ENCODE results near the gene SLC25A11. TPM values are rescaled to one million over a fixed set of nuclear protein-coding genes. Genes with fewer than 3 reads are reported as not detected.

The SLC25A11 gene
- total RNA-seq, 1 experiment from 2014 or later, result 75.1 TPM

DNA sequence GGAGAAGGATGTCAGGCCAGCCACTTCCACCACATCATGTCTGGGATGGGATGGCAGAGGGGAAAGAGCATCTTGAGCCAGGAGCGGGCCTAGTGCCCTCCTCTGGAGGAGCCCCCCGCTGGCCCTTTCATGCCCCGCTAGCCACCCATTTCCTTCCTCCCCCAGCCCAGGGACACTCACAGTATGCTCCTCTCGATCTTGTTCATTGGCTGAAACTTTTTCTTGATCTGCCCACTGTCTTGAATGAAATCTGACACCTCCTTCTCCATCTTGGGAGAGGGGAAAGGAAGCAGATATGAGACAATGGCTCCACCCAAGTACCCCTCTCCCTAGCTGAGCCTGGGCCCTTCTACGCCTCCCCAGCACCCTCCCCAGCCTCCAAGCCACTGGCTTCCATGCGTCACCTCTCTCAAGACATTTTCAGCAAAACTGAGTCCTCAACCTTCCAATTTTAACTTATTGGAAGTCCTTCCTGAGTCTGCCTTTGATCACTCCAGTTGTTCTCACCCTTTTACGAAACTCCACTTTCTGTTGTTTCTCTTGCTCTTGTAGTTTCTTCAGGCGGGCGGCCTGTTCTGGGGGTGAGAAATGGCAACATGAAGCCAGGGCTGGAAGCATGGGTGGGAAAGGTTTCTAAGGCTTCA, 20.6 kb upstream of the SLC25A11 start:
- Histone ChIP-seq H3K27ac (ENCODE audit: low read depth, low read length) (peak overlapping the region; percentile 26; the same call in 1 of the 2 replicates), H3K9ac (ENCODE audit: low read length) (no peak overlapping the region), H3K27me3 (ENCODE audit: insufficient read depth, low read length) (no peaks in the 10 kb centered on the region), H2AFZ (ENCODE audit: low read depth, low read length, poor library complexity, severe bottlenecking) (no peak overlapping the region), H3K79me2 (ENCODE audit: insufficient read depth, low read length) (peaks cover 7% of the 10 kb centered on the region; the same call in 1 of the 2 replicates), H3K36me3 (ENCODE audit: control insufficient read depth in 1 of 2, insufficient read depth in 2 of 2, low read length in 2 of 2) (peaks cover 0 to 4% of the 10 kb centered on the region in 2 experiments; a peak in 2 of 4 replicates), H3K9me3 (ENCODE audit: control insufficient read depth in 1 of 2, insufficient read depth in 1 of 2, low read depth in 1 of 2, low read length in 2 of 2) (no peaks in the 10 kb centered on the region), H3K4me2 (ENCODE audit: low read length) (no peak overlapping the region), H4K20me1 (ENCODE audit: insufficient read depth) (no peaks in the 10 kb centered on the region), H3K4me3 (replicated peaks in 1 of 2; ENCODE audit: low read depth in 1 of 2, low read length in 2 of 2) (no peak overlapping the region), H3K9me2 (ENCODE audit: insufficient read depth) (no peaks in the 10 kb centered on the region), H3K4me1 (ENCODE audit: control insufficient read depth in 1 of 2, insufficient read depth in 2 of 2, low read length in 2 of 2) (peaks cover 4 to 5% of the 10 kb centered on the region in 2 experiments; a peak in 2 of 4 replicates)
- POLR2A ChIA-PET, result no interaction called here
- no peak for DNase-seq (ENCODE audit: low read depth, low spot score)
- no peak for ATAC-seq
- intact Hi-C loops (cut with micrococcal nuclease), result no loop called here
- BruUV-seq (replicated peaks), result no TSS peak
- RAD21 ChIA-PET (ENCODE audit: low non-redundant PET in 1 of 2, low total read pairs in 2 of 2, uncharacterized antibody in 2 of 2, unreplicated experiment in 2 of 2), result no interaction called here
- CTCF ChIA-PET, result no interaction called here
- TF ChIP-seq EZH2phosphoT487 (IDR thresholded peaks at IDR 0.05; ENCODE audit: borderline replicate concordance), result no peak
- no peak for TF ChIP-seq POLR2AphosphoS5 (IDR thresholded peaks at IDR 0.05; ENCODE audit: low read depth, low read length)
- no peak for TF ChIP-seq CEBPB (IDR thresholded peaks at IDR 0.05; ENCODE audit: low read depth)
- TF ChIP-seq, protein P1, sequence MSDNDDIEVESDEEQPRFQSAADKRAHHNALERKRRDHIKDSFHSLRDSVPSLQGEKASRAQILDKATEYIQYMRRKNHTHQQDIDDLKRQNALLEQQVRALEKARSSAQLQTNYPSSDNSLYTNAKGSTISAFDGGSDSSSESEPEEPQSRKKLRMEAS (IDR thresholded peaks at IDR 0.05), result no peak
- TF ChIP-seq FOSL1 (IDR thresholded peaks at IDR 0.05; ENCODE audit: low read depth), result no peak
- no peak for TF ChIP-seq SP1 (IDR thresholded peaks at IDR 0.05; ENCODE audit: low read depth)
- no peak for TF ChIP-seq YY1 (IDR thresholded peaks at IDR 0.05; ENCODE audit: extremely low read depth, insufficient replicate concordance, low read depth, low read length)
- no peak for TF ChIP-seq POLR2A (IDR thresholded peaks at IDR 0.05; ENCODE audit: borderline replicate concordance, extremely low read depth, insufficient read depth, insufficient read length)
- no peak for TF ChIP-seq ZBTB33 (IDR thresholded peaks at IDR 0.05; ENCODE audit: extremely low read depth, insufficient replicate concordance, low read length)
- no peak for TF ChIP-seq ZFX (IDR thresholded peaks at IDR 0.05)
